Skeletal muscle satellite cell (primary cell): Measurements from ENCODE around the gene ZNF195.
"Not testable (repeated sequence)": the region's sequence is repeated elsewhere in the genome, so short reads cannot be mapped to it uniquely, and the experiment has no call there.

Source experiments
- H3K27me3 ChIP-seq: 2 replicates; pipeline ENCODE4 v1.7.0; 2013; ENCODE audit warnings: low read length; ENCODE audit not compliant: control insufficient read depth, insufficient read depth
- H3K36me3 ChIP-seq: 2 replicates; pipeline ENCODE4 v1.7.0; 2013; ENCODE audit warnings: mild to moderate bottlenecking, control low read depth, low read length; ENCODE audit not compliant: insufficient read depth
- H3K4me1 ChIP-seq: 2 replicates; pipeline ENCODE4 v1.7.0; 2013; ENCODE audit warnings: low read length; ENCODE audit not compliant: control insufficient read depth, insufficient read depth
- H3K4me2 ChIP-seq: 2 replicates; pipeline ENCODE4 v1.7.0; 2013; ENCODE audit warnings: mild to moderate bottlenecking, low read length
- H3K4me3 ChIP-seq: 2 replicates; pipeline ENCODE4 v1.7.0; 2013; ENCODE audit warnings: low read length
- H3K9ac ChIP-seq: 2 replicates; pipeline ENCODE4 v1.7.0; 2013; ENCODE audit warnings: mild to moderate bottlenecking, low read depth, low read length, moderate library complexity
- H3K9me3 ChIP-seq: replicated peaks from 2 replicates; pipeline ENCODE4 v1.7.0; 2013; ENCODE audit warnings: mild to moderate bottlenecking, control low read depth, low read length

Gene ZNF195

DNA sequence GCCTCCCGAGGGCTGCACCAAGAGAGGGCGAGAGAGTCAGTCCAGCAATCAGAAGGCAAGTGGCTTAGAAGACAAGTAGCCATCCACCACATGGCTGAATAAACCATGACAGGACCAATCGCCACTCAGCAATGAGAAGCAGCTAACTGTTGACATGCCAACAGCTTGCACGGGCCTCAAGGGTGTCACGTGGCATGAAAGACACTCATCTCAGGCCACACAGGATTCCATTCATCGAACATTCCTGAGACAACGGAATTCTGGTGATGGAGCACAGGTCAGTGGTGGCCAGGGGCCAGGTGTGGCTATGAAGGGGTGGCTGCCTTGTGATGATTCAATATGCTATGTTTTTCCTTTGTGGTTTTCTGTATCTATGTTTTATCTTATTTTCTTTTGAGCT, 36.4 kb upstream of the ZNF195 start:
- H3K36me3 ChIP-seq, H3K4me2 ChIP-seq, H3K4me3 ChIP-seq, H3K27me3 ChIP-seq, H3K9ac ChIP-seq, H3K9me3 ChIP-seq, H3K4me1 ChIP-seq: not testable (repeated sequence)

DNA sequence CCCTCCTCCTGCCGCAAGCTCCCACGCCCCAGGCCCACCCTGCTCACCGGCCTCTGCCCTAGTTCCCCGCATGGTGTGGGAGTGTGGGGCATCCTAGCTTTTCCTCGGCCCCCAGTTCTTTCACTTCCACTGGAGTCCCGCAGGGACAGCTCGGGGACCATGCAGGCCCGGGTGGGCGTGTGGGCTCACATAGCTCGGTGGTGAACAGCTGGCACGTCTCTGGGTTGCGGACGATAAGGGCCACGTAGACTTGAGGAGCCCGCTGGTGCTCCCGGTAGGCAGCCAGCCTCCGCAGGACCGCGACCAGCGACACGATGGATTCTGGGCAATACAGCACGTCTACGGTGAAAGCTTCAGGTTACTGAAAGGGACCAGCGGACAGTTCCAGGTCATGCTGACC, 34.7 kb upstream of the ZNF195 start:
- H3K4me2 ChIP-seq, H3K4me3 ChIP-seq, H3K9ac ChIP-seq: not testable (repeated sequence)

DNA sequence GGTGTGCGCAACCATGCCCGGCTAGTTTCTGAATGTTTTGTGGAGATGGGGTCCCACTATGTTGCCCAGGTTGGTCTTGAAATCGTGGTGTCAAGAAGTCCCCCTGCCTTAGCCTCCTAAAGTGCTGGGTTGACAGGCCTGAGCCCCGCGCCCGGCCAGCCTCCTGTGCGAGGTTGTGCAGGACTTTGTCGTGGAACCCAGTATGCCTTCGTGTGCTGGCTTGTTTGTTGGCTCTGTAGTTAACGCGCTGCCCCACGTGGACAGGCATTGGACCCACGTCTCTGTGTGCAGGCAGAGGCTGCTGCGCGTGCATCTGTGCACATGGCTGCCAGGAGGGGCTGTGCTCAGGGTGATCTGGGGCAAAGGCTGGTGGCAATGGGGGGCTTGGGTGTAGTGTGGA, 33.9 kb upstream of the ZNF195 start:
- Histone ChIP-seq H3K4me2 (no peak overlapping the region), H3K4me1 (no peaks in the 10 kb centered on the region), H3K36me3 (no peaks in the 10 kb centered on the region), H3K27me3 (peaks cover 3% of the 10 kb centered on the region), H3K9ac (no peak overlapping the region), H3K4me3 (no peak overlapping the region), H3K9me3 (no peaks in the 10 kb centered on the region)

More for the DNA sequence above, 34.7 kb upstream of the ZNF195 start:
- not testable (repeated sequence) for H3K27me3 ChIP-seq, H3K36me3 ChIP-seq, H3K9me3 ChIP-seq, H3K4me1 ChIP-seq

DNA sequence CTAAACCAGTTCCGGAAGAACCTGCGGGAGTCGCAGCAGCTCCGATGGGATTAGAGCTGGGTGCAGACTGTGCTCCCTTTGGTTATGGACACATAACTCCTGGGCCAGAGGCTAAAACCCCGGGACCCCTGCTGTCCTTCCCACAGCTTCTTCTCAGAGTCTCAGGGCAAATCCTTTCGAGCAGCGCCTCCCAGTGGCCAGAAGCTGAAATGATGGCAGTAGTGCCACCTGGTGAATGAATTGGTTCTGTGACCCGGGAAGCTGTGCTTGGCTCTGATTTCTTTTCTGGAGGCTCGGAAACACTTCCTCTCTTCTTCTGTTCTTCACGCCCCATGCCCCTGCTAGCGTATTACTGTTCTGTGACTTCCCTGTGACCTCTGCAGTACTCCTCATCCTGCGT, 29.8 kb upstream of the ZNF195 start:
- H3K4me3 ChIP-seq, H3K4me1 ChIP-seq, H3K36me3 ChIP-seq, H3K9ac ChIP-seq, H3K4me2 ChIP-seq, H3K27me3 ChIP-seq, H3K9me3 ChIP-seq: not testable (repeated sequence)

DNA sequence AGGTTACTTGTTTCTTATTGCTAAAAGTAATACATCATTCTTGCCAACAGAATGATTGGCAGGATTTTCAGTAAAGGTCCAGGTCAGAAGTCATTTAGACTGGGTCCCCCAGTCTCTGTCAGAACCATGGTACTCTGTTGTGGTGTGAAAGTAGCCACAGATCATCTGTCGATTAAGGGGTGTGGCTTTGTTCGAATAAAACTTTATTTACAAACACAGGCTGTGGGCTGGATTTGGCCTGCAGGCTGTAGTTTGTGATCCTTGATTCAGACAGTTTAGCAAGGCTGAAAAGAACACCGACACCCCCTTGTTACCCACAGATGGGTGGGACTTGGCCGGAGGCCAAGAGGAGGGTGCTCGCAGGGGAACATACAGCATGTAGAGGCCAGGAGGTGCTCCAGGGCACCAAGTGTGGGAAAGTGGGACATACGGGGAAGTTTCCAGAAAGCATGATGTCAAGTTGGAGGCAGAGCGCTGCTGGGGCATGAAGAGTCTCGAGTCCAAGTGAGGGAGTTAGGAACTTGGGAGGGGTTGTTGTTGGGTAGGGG, 29.2 kb upstream of the ZNF195 start:
- not testable (repeated sequence) for H3K4me2 ChIP-seq, H3K27me3 ChIP-seq, H3K36me3 ChIP-seq, H3K9ac ChIP-seq, H3K9me3 ChIP-seq, H3K4me3 ChIP-seq, H3K4me1 ChIP-seq

DNA sequence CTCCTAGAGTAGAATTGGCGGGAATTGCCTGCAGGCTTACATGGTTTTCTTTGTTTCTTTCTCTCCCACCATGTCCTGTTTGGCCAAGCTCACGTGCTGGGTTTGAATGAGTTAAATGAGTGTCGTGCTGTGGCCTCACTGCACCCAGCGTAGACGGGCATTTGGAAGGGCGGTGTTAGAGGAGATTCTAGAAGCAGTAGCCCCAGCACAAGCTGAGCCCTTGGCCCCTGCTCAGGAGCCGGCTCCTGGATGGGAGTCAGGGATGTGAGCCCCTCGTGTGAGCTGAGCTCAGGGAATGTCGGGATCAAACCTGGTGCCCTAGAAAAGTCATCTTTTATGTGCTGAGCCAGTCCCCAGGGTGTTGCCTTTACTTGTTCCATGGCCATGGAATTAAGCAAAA, 28.0 kb upstream of the ZNF195 start:
- H3K9ac ChIP-seq, H3K4me2 ChIP-seq, H3K27me3 ChIP-seq, H3K4me3 ChIP-seq, H3K9me3 ChIP-seq, H3K4me1 ChIP-seq, H3K36me3 ChIP-seq: not testable (repeated sequence)

DNA sequence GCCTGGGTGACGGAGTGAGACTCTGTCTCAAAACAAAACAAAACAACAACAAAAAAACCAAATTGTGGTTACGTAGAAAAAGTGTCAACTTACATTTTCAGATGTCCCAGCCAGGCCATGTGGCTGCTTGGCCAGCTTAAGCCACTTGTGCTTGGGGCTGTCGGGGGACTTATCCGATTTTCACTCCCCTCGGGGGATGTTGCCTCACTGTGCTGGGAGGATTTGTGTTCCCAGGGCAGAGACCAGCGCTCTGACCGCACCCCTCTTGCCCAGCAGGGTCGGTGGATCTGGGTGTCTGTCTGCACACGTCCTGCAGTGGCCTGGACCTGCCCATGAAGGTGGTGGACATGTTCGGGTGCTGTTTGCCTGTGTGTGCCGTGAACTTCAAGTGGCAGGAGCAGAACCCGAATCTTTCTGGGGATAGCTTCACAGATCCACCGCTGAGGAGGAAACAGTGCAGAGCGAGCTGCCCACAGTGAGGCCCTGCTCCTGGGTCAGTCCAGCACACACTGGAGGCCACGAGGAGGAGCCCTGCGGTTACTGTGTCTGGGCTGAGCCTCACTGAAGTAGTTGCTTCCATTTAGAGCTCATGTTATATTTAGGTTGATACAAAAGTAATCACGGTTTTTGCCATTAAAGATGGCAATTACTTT, 27.4 kb upstream of the ZNF195 start:
- not testable (repeated sequence) for H3K36me3 ChIP-seq, H3K9ac ChIP-seq, H3K27me3 ChIP-seq, H3K9me3 ChIP-seq, H3K4me2 ChIP-seq, H3K4me1 ChIP-seq, H3K4me3 ChIP-seq

DNA sequence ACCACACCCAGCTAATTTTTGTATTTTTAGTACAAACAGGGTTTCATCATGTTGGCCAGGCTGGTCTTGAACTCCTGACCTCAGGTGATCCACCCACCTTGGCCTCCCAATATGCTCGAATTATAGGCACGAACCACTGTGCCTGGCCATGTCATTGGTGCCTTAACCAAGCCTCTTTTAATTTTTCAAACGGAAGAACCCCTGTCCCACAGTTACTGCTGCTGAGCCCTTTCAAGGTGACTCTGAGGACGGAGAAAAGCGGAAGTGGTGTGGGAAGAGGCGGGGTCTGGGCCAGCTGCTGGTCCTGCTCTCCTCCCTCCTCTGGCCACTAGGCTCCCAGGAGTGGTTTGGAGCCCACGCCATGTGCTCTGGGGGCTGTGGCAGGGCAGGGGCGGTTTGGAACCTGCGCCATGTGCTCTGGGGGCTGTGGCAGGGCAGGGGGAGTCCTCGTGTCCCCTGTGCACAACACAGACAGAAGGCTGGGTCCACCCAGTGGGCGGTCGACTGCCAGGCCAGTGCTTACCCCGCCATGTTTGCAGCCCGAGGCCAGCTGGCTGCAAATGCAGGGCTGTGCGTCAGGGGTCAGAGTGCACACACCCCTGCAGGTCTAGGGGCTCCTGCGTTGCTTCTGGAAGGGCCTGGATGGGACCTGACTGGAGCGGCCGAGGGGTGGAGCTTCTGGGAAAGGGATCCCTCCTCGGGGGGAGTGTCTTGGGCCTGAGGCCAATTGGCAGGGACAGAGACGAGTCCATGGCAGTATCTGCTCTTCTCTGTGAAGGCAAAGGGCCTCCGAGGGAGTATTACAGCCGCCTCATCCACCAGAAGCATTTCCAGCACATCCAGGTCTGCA, 25.4 kb upstream of the ZNF195 start:
- not testable (repeated sequence) for H3K4me3 ChIP-seq, H3K4me1 ChIP-seq, H3K36me3 ChIP-seq, H3K27me3 ChIP-seq, H3K9ac ChIP-seq, H3K4me2 ChIP-seq, H3K9me3 ChIP-seq

DNA sequence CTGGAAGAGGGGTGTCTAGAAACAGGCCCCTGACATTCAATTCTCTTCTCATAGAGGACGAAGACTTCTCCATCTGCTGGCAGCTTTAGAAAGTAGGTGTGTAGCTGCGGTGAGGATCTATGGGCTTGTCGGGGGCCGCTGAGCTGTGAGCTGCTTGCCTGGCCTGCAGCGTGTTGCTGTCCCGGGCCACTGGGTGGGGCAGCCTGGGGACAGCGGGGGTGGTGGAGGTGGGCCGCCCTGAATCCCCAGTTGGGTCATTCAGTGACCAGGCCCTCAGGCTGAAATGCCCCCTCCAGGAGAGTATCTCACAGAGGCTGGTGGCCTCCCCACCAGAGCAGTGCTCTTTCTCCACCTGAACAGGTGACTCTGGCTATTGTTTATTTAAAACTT, 23.9 kb upstream of the ZNF195 start:
- not testable (repeated sequence) for H3K9ac ChIP-seq, H3K27me3 ChIP-seq, H3K36me3 ChIP-seq, H3K4me1 ChIP-seq, H3K4me2 ChIP-seq, H3K9me3 ChIP-seq, H3K4me3 ChIP-seq

DNA sequence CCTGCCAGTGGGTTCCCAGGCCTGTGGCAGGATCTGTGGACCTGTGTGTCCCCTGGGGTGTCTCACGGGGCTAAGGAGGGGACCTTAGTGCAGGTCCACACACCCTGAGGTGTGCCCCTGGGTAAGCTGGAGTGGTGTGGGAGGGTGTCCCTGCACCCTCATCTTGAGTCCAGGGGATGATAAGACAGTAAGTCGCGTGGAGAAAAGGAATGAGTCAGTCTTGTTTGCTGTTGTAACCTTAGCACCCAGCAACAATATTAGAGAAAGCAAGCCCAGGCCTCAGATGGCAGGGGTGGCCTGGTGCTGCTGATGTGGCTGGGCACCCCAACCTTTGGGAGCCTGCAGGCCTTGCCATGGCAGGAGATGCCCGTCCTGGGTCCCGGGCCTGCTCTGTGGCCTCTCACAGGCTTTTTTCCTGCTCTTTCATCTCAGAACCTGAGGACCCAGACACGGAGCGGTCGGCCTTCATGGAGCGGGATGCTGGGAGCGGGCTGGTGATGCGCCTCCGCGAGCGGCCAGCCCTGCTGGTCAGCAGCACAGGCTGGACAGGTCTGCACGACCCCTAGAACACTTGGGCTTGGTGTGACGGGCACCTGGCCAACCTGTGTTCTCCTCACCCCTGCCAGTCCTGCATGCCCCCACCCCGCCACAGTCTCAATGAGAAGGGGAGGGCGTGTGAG, 23.4 kb upstream of the ZNF195 start:
- not testable (repeated sequence) for H3K4me3 ChIP-seq, H3K36me3 ChIP-seq, H3K4me2 ChIP-seq, H3K9me3 ChIP-seq, H3K9ac ChIP-seq, H3K4me1 ChIP-seq, H3K27me3 ChIP-seq

DNA sequence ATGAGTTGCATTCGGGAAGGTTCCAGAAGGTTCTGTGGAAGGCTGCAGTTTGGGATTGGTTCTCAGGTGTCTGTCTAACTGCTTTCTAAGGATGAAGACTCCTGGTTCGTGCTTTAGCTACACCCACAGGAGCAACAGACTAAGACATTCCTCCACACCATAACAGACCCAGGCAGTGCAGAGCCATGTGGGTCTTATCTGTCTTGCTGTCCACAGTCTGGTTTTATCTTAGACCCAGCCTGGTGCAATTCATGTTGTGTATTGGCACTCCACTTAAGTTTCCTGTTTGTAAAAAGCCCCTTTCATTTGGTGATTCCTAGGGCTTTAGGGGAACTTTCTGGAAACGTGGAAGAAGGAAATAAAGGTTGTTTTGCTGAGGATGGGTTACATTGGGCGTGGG, 22.1 kb upstream of the ZNF195 start:
- not testable (repeated sequence) for H3K36me3 ChIP-seq, H3K27me3 ChIP-seq

More for the DNA sequence above, 22.1 kb upstream of the ZNF195 start:
- not testable (repeated sequence) for H3K9me3 ChIP-seq, H3K4me3 ChIP-seq, H3K4me2 ChIP-seq, H3K9ac ChIP-seq, H3K4me1 ChIP-seq
